HEK293T (cell line): ENCODE data around the gene TRPM3.

Source experiments
- FOXK2 ChIP-seq: fragments of 450-650 bp; IDR thresholded peaks from 2 replicates; pipeline ENCODE4 v1.6.1; 2016; ENCODE audit warnings: mild to moderate bottlenecking
- LEF1 ChIP-seq: fragments of 450-650 bp; IDR thresholded peaks from 2 replicates; pipeline ENCODE4 v1.6.1; 2017; ENCODE audit warnings: mild to moderate bottlenecking, borderline replicate concordance
- NFRKB ChIP-seq: fragments of 450-650 bp; IDR thresholded peaks from 2 replicates; pipeline ENCODE4 v1.6.1; 2016; ENCODE audit warnings: mild to moderate bottlenecking, moderate library complexity
- ZNF384 ChIP-seq: fragments of 450-650 bp; IDR thresholded peaks from 2 replicates; pipeline ENCODE4 v1.6.1; 2016

DNA sequence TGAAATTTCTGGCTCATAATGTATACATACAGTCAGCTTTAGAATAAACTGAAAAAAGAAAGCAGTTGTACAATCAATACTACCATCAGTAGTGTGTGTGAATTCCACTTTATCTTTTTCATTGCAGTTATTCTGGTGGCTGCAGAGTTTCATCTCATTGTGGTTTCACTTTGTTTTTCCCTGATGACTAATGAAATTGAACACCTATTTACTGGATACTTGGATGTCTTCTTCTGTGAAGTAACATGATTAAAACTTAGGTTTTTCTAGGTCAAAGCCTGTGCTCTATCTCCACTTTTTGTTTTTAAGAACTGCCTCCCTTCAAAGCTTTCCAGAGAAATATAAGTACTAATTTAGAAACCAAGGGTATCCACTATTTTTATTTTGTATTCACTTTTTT is 174.3 kb downstream of the TRPM3 start:
- TF ChIP-seq LEF1, result no peak
- TF ChIP-seq NFRKB, result no peak
- no peak for TF ChIP-seq FOXK2
- TF ChIP-seq ZNF384, result no peak
